Renal pelvis (tissue), 12 donors: ENCODE results near the gene POLD4. TPM values are rescaled to one million over a fixed set of nuclear protein-coding genes. Genes with fewer than 3 reads are reported as not detected.
"Not testable (repeated sequence)": the region's sequence is repeated elsewhere in the genome, so short reads cannot be mapped to it uniquely, and the experiment has no call there.

Source experiments
- DNase-seq: peaks from one replicate; pipeline ENCODE4 v3.0.0-alpha.2; 2013
- long read RNA-seq, 16 experiments: transcript quantifications; one replicate each; lab custom pipeline, GENCODE V29; 2026
- polyA plus RNA-seq, 3 donors: library from polyadenylated mRNA; unstranded; fragments of 120-200 nt; gene quantifications; one replicate each; pipeline ENCODE4 v1.2.1, GENCODE V29; 2013; ENCODE audit not compliant: insufficient read length in 3 of 3

POLD4 gene
- 10 to 100 TPM; 29.3 to 37.4 (median 32.8) TPM for polyA plus RNA-seq
- long read RNA-seq, donor 1, transcript POLD4-205 (4 exons, 1,486 nt): minor isoform, 7 of 28 reads
- long read RNA-seq, donor 1, transcript POLD4-201 (4 exons, 918 nt): major isoform, 16 of 28 reads
- long read RNA-seq, donor 1, partial matches to known transcripts: 0 of 28 reads
- long read RNA-seq, donor 1, other reads (novel, unspliced or antisense): 0 of 28 reads
- long read RNA-seq, donor 2, transcript POLD4-201 (4 exons, 918 nt): major isoform, 14 of 26 reads
- long read RNA-seq, donor 2, transcript POLD4-205 (4 exons, 1,486 nt): minor isoform, 9 of 26 reads
- long read RNA-seq, donor 2, partial matches to known transcripts: 0 of 26 reads
- long read RNA-seq, donor 2, other reads (novel, unspliced or antisense): 0 of 26 reads
- long read RNA-seq, donor 3, transcript POLD4-205 (4 exons, 1,486 nt): major isoform, 11 of 25 reads
- long read RNA-seq, donor 3, transcript POLD4-201 (4 exons, 918 nt): minor isoform, 8 of 25 reads
- long read RNA-seq, donor 3, partial matches to known transcripts: 0 of 25 reads
- long read RNA-seq, donor 3, other reads (novel, unspliced or antisense): 0 of 25 reads
- long read RNA-seq, donor 4, transcript POLD4-205 (4 exons, 1,486 nt): major isoform, 12 of 32 reads
- long read RNA-seq, donor 4, transcript POLD4-201 (4 exons, 918 nt): major isoform, 12 of 32 reads
- long read RNA-seq, donor 4, partial matches to known transcripts: 0 of 32 reads
- long read RNA-seq, donor 4, other reads (novel, unspliced or antisense): 0 of 32 reads
- long read RNA-seq, donor 5, transcript POLD4-205 (4 exons, 1,486 nt): minor isoform, 5 of 11 reads
- long read RNA-seq, donor 5, transcript POLD4-201 (4 exons, 918 nt): major isoform, 6 of 11 reads
- long read RNA-seq, donor 5, partial matches to known transcripts: 0 of 11 reads
- long read RNA-seq, donor 5, other reads (novel, unspliced or antisense): 0 of 11 reads
- long read RNA-seq, donor 6, transcript POLD4-205 (4 exons, 1,486 nt): minor isoform, 5 of 23 reads
- long read RNA-seq, donor 6, transcript POLD4-209 (2 exons, 860 nt): minor isoform, 5 of 23 reads
- long read RNA-seq, donor 6, transcript POLD4-201 (4 exons, 918 nt): major isoform, 9 of 23 reads
- long read RNA-seq, donor 6, partial matches to known transcripts: 0 of 23 reads
- long read RNA-seq, donor 6, other reads (novel, unspliced or antisense): 0 of 23 reads
- long read RNA-seq, donor 7, transcript POLD4-201 (4 exons, 918 nt): major isoform, 17 of 34 reads
- long read RNA-seq, donor 7, transcript POLD4-205 (4 exons, 1,486 nt): minor isoform, 12 of 34 reads
- long read RNA-seq, donor 7, partial matches to known transcripts: 0 of 34 reads
- long read RNA-seq, donor 7, other reads (novel, unspliced or antisense): 0 of 34 reads
- long read RNA-seq, donor 8, transcript POLD4-205 (4 exons, 1,486 nt): major isoform, 10 of 16 reads
- long read RNA-seq, donor 8, transcript POLD4-201 (4 exons, 918 nt): minor isoform, 5 of 16 reads
- long read RNA-seq, donor 8, partial matches to known transcripts: 0 of 16 reads
- long read RNA-seq, donor 8, other reads (novel, unspliced or antisense): 0 of 16 reads
- long read RNA-seq, donor 9, transcript POLD4-201 (4 exons, 918 nt): major isoform, 14 of 35 reads
- long read RNA-seq, donor 9, transcript POLD4-205 (4 exons, 1,486 nt): minor isoform, 12 of 35 reads
- long read RNA-seq, donor 9, partial matches to known transcripts: 0 of 35 reads
- long read RNA-seq, donor 9, other reads (novel, unspliced or antisense): 0 of 35 reads
- long read RNA-seq, donor 10, transcript POLD4-205 (4 exons, 1,486 nt): minor isoform, 10 of 31 reads
- long read RNA-seq, donor 10, transcript POLD4-201 (4 exons, 918 nt): major isoform, 15 of 31 reads
- long read RNA-seq, donor 10, partial matches to known transcripts: 0 of 31 reads
- long read RNA-seq, donor 10, other reads (novel, unspliced or antisense): 0 of 31 reads
- long read RNA-seq, donor 11, transcript POLD4-205 (4 exons, 1,486 nt): minor isoform, 9 of 21 reads
- long read RNA-seq, donor 11, transcript POLD4-201 (4 exons, 918 nt): major isoform, 11 of 21 reads
- long read RNA-seq, donor 11, partial matches to known transcripts: 0 of 21 reads
- long read RNA-seq, donor 11, other reads (novel, unspliced or antisense): 0 of 21 reads
- long read RNA-seq, donor 12, transcript POLD4-201 (4 exons, 918 nt): major isoform, 19 of 45 reads
- long read RNA-seq, donor 12, transcript POLD4-205 (4 exons, 1,486 nt): minor isoform, 16 of 45 reads
- long read RNA-seq, donor 12, transcript POLD4-207 (4 exons, 584 nt): minor isoform, 6 of 45 reads
- long read RNA-seq, donor 12, partial matches to known transcripts: 0 of 45 reads
- long read RNA-seq, donor 12, other reads (novel, unspliced or antisense): 0 of 45 reads
- long read RNA-seq, donor 13, transcript POLD4-205 (4 exons, 1,486 nt): major isoform, 7 of 15 reads
- long read RNA-seq, donor 13, transcript POLD4-201 (4 exons, 918 nt): minor isoform, 5 of 15 reads
- long read RNA-seq, donor 13, partial matches to known transcripts: 0 of 15 reads
- long read RNA-seq, donor 13, other reads (novel, unspliced or antisense): 0 of 15 reads
- long read RNA-seq, donor 14: 0 reads
- long read RNA-seq, donor 15, transcript POLD4-207 (4 exons, 584 nt): minor isoform, 7 of 84 reads
- long read RNA-seq, donor 15, transcript POLD4-201 (4 exons, 918 nt): major isoform, 42 of 84 reads
- long read RNA-seq, donor 15, transcript POLD4-205 (4 exons, 1,486 nt): minor isoform, 20 of 84 reads
- long read RNA-seq, donor 15, partial matches to known transcripts: 6 of 84 reads
- long read RNA-seq, donor 15, other reads (novel, unspliced or antisense): 0 of 84 reads
- long read RNA-seq, donor 16, transcript POLD4-201 (4 exons, 918 nt): minor isoform, 11 of 30 reads
- long read RNA-seq, donor 16, transcript POLD4-205 (4 exons, 1,486 nt): major isoform, 14 of 30 reads
- long read RNA-seq, donor 16, partial matches to known transcripts: 0 of 30 reads
- long read RNA-seq, donor 16, other reads (novel, unspliced or antisense): 0 of 30 reads

GRCh38 chr11:67353317-67354074 is at the start of gene POLD4:
TSS of gene POLD4 (minus strand) at chr11:67353546. CDS start at chr11:67353399, 147 bp downstream.
- peak; percentile 93 for DNase-seq

- not testable (repeated sequence) for DNase-seq
Measured at GRCh38 chr11:67403085-67403484, 49.7 kb upstream of the POLD4 start.

DNA sequence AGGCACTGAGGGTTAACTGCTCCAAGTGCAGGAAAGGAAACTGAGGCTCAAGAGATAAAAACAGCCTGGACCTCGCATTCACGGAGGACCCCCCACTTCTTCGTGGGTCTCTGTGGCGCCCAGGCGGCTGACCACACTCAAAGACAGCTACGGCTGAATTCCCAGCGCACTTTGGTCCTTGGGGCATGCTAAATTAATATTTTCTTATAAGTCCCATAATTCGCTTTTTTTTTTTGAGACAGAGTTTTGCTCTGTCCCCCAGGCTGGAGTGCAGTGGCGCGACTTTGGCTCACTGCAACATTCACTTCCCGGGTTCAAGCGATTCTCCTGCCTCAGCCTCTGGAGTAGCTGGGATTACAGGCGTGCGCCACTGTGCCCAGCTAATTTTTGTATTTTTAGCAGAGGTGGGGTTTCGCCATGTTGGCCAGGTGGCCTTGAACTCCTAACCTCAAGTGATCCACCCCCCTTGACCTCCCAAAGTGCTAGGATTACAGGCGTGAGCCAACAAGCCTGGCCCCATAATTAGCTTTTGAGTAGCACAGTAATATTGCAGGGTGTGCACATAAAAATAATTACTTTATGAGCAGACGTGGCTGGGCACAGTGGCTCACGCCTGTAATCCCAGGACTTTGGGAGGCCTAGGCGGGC is 49.0 kb upstream of the POLD4 start:
- not testable (repeated sequence) for DNase-seq

DNA sequence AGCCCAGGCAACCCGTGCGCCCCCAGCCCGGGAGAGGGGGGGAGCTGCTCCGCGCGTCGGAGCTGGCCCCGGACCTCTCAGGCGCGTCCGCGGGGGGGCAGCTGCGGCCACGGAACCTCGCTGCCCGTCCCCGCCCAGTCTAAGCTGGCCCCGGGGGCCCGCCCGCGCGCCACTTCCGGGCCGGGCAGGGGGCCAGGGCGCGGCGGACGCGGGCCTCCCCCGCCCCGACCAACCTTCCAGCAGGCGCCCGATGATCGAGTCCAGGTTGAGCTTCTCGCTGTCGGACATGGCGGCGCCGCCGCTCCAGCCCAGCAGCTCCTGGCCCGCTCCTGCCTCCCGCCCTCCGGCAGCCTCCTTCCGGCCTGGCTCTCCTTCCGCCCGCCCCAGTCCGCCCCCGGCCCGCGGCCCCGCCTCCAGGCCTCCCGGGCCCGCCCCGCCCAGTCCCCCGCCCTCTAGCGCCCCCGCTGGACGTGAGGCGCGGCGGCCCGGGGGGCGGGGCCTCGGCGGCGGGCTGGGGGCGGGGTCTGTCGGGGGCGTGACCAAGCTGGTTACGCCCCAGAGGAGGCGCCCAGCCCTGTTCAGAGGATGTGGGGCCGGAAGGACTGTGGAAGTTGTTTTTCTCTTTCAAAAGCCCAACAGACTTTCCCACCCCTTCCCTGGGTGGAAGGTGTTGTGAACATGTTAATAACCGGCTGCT is 48.3 kb upstream of the POLD4 start, which contains the start of gene PPP1CA:
Gene PPP1CA (minus strand): TSS at position 364 of the 697 bp plus-strand sequence. CDS start 76 bp downstream, at position 288.
- peak; percentile 89 for DNase-seq

- DNase-seq: no peak
Measured at GRCh38 chr11:67400942-67401494, 47.7 kb upstream of the POLD4 start.

DNA sequence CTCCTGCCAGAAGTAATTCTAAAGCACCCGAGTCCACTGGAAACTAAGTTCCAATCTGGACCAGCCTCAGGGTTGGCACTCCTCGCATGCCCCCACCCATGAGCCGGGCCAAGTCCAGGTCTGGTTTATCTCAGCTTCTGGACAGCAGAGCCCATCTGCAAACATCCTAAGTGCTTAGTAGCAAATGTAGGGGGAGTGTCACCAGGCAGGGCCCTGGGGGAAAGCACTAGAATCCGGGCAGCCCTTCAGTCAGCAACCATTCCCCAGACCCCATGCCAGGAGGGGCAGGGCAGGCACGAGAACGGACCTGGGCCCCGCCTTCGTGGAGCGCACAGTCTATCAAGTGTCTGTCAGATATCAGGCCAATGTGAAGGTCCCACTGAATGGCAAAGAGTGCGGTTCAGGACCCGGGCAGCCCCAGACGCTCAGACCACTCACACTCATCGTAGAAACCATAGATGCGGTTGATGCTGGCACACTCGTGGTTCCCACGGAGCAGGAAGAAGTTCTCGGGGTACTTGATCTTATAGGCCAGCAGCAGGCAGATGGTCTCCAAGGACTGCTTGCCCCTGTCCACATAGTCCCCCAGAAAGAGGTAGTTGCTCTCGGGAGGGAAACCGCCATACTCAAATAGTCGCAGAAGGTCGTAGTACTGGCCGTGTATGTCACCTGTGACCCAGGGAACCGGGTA is 47.0 kb upstream of the POLD4 start:
- no peak for DNase-seq

DNA sequence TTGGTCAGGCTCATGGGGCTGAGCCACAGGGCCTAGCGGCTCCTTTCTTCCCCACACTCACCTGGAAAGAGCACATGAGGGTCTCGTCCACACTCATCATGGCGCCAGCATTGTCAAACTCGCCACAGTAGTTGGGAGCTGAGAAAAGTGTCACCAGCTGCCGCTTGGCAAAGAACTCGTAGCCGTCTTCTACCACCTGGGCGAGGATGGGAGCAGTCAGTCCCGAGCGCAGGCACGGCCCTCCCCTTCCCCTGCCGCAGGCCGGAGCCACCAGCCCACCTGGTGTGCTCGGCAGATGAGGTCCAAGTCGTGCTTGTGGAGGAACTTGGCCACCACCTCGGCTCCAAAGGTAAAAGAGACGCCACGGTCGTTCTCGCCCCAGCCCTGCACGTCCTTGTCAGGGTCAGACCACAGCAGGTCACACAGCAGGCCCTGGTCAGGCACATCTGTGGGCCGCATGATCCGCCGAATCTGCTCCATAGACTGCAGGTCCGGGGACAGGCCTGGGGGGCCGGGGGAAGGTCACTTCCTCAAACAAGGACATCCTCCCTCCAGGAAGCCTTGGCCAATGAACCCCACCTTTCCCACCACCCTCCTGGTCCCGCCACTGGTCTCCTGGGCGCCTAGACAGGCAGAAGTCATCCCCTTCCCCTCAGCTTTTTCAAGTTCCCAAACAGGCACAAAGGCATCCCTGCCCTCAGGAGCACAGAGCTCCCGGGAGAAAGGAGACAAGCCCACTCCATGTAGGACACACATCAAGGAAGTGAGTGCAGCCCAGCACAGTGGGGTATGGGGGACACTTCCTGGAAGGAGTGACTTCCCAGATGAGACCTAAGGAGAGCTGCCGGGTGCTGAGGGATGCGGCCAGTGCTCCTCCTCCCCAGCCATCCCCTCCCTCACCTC is 45.6 kb upstream of the POLD4 start:
- DNase-seq: no peak

GRCh38 chr11:67397986-67398660 is 44.8 kb upstream of the POLD4 start:
- no peak for DNase-seq

DNA sequence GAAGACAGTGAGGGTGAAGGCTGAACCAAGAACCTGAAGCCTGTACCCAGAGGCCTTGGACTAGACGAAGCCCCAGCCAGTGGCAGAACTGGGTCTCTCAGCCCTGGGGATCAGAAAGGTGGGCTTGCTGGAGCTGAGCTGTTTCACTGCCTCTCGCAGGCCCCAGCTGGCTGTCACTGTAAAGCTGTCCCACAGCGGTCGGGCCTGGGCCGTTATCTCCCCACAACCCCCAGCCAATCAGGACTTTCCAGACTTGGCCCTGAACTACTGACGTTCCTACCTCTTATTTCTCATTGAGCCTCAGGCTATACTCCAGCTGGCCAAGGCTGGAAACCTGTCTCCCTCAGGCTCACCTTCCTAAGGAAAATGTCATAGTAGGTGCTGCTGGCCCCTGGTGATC is 44.2 kb upstream of the POLD4 start:
- no peak for DNase-seq

DNA sequence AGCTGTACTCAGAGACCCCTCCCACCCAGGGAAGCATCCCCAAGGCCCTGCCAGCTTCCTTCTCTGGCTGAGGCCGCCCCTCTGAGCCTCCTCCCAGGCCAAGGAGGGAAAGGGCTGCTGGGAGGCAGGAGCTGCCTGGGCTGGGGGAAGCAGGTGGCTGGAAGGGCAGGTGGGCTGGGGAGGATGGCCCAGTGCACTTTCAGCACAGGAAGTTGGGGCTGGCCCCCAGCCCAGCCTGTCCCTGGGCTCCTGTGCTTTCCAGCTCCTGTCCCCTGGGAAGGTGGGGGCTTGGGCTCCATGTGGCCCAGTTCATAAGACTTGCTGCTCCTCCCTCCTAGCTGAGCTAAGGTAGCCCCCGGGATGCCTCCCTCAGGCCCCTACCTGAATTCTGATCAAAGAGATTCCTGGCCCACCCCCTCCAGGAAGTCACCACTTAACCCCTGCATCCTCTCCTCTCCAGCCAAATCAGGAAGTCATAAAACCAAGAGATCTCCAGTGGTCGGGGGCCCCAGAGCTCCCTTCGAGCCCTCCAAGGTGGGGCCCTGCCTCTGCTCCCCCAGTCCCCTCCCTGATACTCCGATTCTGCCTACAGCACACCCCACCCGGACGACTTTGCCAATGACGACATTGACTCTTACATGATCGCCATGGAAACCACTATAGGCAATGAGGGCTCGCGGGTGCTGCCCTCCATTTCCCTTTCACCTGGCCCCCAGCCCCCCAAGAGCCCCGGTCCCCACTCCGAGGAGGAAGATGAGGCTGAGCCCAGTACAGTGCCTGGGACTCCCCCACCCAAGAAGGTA is 43.4 kb upstream of the POLD4 start:
- DNase-seq: no peak

- DNase-seq: no peak
Measured at GRCh38 chr11:67396259-67396581, 42.9 kb upstream of the POLD4 start.

GRCh38 chr11:67395555-67396258 is 42.4 kb upstream of the POLD4 start:
- DNase-seq: no peak
